Measurements from ENCODE around the gene PIGO. TPM values are rescaled to one million over a fixed set of nuclear protein-coding genes. Genes with fewer than 3 reads are reported as not detected.

The PIGO gene
- 10 to 100 TPM; 25.6 to 27.9 TPM for total RNA-seq

GRCh38 chr9:35096035-35096849 is at the start of gene PIGO:
PIGO (minus strand) TSS chr9:35096591; CDS start chr9:35095565, 1,026 bp downstream.
- H3K27me3 Mint-ChIP-seq (ENCODE audit: low read depth): no peaks in the 10 kb centered on the region
- peak within 1 kb of the TSS; percentile 80 for H3K27ac Mint-ChIP-seq
- peaks cover 55% of the 10 kb centered on the region for H3K4me1 Mint-ChIP-seq (ENCODE audit: low read depth)
- DNase-seq (peak; percentile 92 to 94), ATAC-seq (replicated peaks in 1 of 2) (peak; percentile 95 to 96)
- H3K36me3 Mint-ChIP-seq (ENCODE audit: insufficient read depth in 2 of 2): peaks cover 0 to 8% of the 10 kb centered on the region in 2 donors
- peak within 1 kb of the TSS; percentile 90 for H3K4me3 Mint-ChIP-seq
- H3K9me3 Mint-ChIP-seq: no peaks in the 10 kb centered on the region

- H3K36me3 Mint-ChIP-seq (ENCODE audit: insufficient read depth in 2 of 2): peaks cover 1 to 11% of the 10 kb centered on the region in 2 donors
- no peak overlapping the region for H3K27ac Mint-ChIP-seq
- no peak for DNase-seq
- no peaks in the 10 kb centered on the region for H3K4me1 Mint-ChIP-seq (ENCODE audit: low read depth)
- H3K4me3 Mint-ChIP-seq: no peak overlapping the region
- H3K9me3 Mint-ChIP-seq: peaks cover 2 to 4% of the 10 kb centered on the region in 2 donors
- H3K27me3 Mint-ChIP-seq (ENCODE audit: low read depth): no peaks in the 10 kb centered on the region
- ATAC-seq (replicated peaks in 1 of 2): no peak
Observed at GRCh38 chr9:35142037-35142436, 45.6 kb upstream of the PIGO start.

GRCh38 chr9:35140093-35140492 is 43.7 kb upstream of the PIGO start:
- H3K36me3 Mint-ChIP-seq (ENCODE audit: insufficient read depth in 2 of 2): peaks cover 1 to 11% of the 10 kb centered on the region in 2 donors
- no peak overlapping the region for H3K27ac Mint-ChIP-seq
- no peak overlapping the region for H3K4me3 Mint-ChIP-seq
- ATAC-seq (replicated peaks in 1 of 2) (no peak), DNase-seq (no peak)
- peaks cover 2 to 4% of the 10 kb centered on the region in 2 donors for H3K9me3 Mint-ChIP-seq
- H3K27me3 Mint-ChIP-seq (ENCODE audit: low read depth): no peaks in the 10 kb centered on the region
- no peaks in the 10 kb centered on the region for H3K4me1 Mint-ChIP-seq (ENCODE audit: low read depth)

GRCh38 chr9:35136866-35137265 is 40.5 kb upstream of the PIGO start:
- ATAC-seq (replicated peaks in 1 of 2): no peak
- H3K27me3 Mint-ChIP-seq (ENCODE audit: low read depth): peaks cover 5% of the 10 kb centered on the region
- H3K36me3 Mint-ChIP-seq (ENCODE audit: insufficient read depth in 2 of 2): peaks cover 0 to 4% of the 10 kb centered on the region in 2 donors
- peaks cover 0 to 2% of the 10 kb centered on the region in 2 donors for H3K9me3 Mint-ChIP-seq
- DNase-seq: no peak
- H3K4me3 Mint-ChIP-seq: no peak overlapping the region
- no peak overlapping the region for H3K27ac Mint-ChIP-seq
- H3K4me1 Mint-ChIP-seq (ENCODE audit: low read depth): no peaks in the 10 kb centered on the region

GRCh38 chr9:35135988-35136387 is 39.6 kb upstream of the PIGO start:
- Mint-ChIP-seq H3K4me1 (ENCODE audit: low read depth) (no peaks in the 10 kb centered on the region), H3K36me3 (ENCODE audit: insufficient read depth in 2 of 2) (peaks cover 0 to 3% of the 10 kb centered on the region in 2 donors), H3K27me3 (ENCODE audit: low read depth) (peaks cover 5% of the 10 kb centered on the region), H3K27ac (no peak overlapping the region), H3K4me3 (no peak overlapping the region), H3K9me3 (peaks cover 0 to 2% of the 10 kb centered on the region in 2 donors)
- ATAC-seq (replicated peaks in 1 of 2) (no peak), DNase-seq (no peak)

- no peak for DNase-seq
- Mint-ChIP-seq H3K9me3 (no peaks in the 10 kb centered on the region), H3K27me3 (ENCODE audit: low read depth) (peaks cover 5% of the 10 kb centered on the region), H3K4me1 (ENCODE audit: low read depth) (no peaks in the 10 kb centered on the region), H3K27ac (no peak overlapping the region), H3K4me3 (no peak overlapping the region), H3K36me3 (ENCODE audit: insufficient read depth in 2 of 2) (peaks cover 0 to 2% of the 10 kb centered on the region in 2 donors)
- no peak for ATAC-seq (replicated peaks in 1 of 2)
Observed at GRCh38 chr9:35134920-35135319, 38.5 kb upstream of the PIGO start.

GRCh38 chr9:35116898-35117551 is 20.6 kb upstream of the PIGO start:
- peak; percentile 71 to 77 for ATAC-seq (replicated peaks in 1 of 2)
- no peaks in the 10 kb centered on the region for H3K36me3 Mint-ChIP-seq (ENCODE audit: insufficient read depth in 2 of 2)

GRCh38 chr9:35116539-35116897 is 20.1 kb upstream of the PIGO start:
- H3K27ac Mint-ChIP-seq: no peak overlapping the region
- ATAC-seq (replicated peaks in 1 of 2): peak; percentile 6 to 12

More at GRCh38 chr9:35116898-35117551, 20.6 kb upstream of the PIGO start:
- Mint-ChIP-seq H3K4me1 (ENCODE audit: low read depth) (peaks cover 48% of the 10 kb centered on the region), H3K27ac (no peak overlapping the region), H3K4me3 (peak overlapping the region; percentile 80 to 97), H3K27me3 (ENCODE audit: low read depth) (peaks cover 7% of the 10 kb centered on the region), H3K9me3 (no peaks in the 10 kb centered on the region)
- DNase-seq: peak; percentile 86 to 91

GRCh38 chr9:35115680-35116538 is 19.5 kb upstream of the PIGO start, which contains the start of gene ATOSB:
ATOSB (minus strand) TSS chr9:35115862; CDS start chr9:35108274, 7,588 bp downstream.
- Mint-ChIP-seq H3K27me3 (ENCODE audit: low read depth) (peaks cover 4% of the 10 kb centered on the region), H3K4me1 (ENCODE audit: low read depth) (peaks cover 56% of the 10 kb centered on the region), H3K9me3 (no peaks in the 10 kb centered on the region), H3K27ac (peak within 1 kb of the TSS; percentile 33), H3K4me3 (peak within 1 kb of the TSS; percentile 80 to 97), H3K36me3 (ENCODE audit: insufficient read depth in 2 of 2) (no peaks in the 10 kb centered on the region)
- peak; percentile 95 to 96 for DNase-seq
- peak; percentile 71 to 73 for ATAC-seq (replicated peaks in 1 of 2)

More at GRCh38 chr9:35116539-35116897, 20.1 kb upstream of the PIGO start:
- Mint-ChIP-seq H3K27me3 (ENCODE audit: low read depth) (peaks cover 7% of the 10 kb centered on the region), H3K9me3 (no peaks in the 10 kb centered on the region), H3K4me3 (peak overlapping the region; percentile 80 to 97), H3K4me1 (ENCODE audit: low read depth) (peaks cover 53% of the 10 kb centered on the region), H3K36me3 (ENCODE audit: insufficient read depth in 2 of 2) (no peaks in the 10 kb centered on the region)
- no peak for DNase-seq

GRCh38 chr9:35114840-35115628 is 18.6 kb upstream of the PIGO start:
- Mint-ChIP-seq H3K27ac (peak overlapping the region; percentile 33), H3K36me3 (ENCODE audit: insufficient read depth in 2 of 2) (no peaks in the 10 kb centered on the region), H3K4me1 (ENCODE audit: low read depth) (peaks cover 65% of the 10 kb centered on the region), H3K4me3 (peak overlapping the region; percentile 80 to 97), H3K27me3 (ENCODE audit: low read depth) (no peaks in the 10 kb centered on the region), H3K9me3 (no peaks in the 10 kb centered on the region)
- DNase-seq (peak; percentile 50 to 59), ATAC-seq (replicated peaks in 1 of 2) (no peak)

GRCh38 chr9:35114113-35114839 is 17.9 kb upstream of the PIGO start:
- peak overlapping the region; percentile 80 to 97 for H3K4me3 Mint-ChIP-seq
- H3K9me3 Mint-ChIP-seq: no peaks in the 10 kb centered on the region
- H3K36me3 Mint-ChIP-seq (ENCODE audit: insufficient read depth in 2 of 2): no peaks in the 10 kb centered on the region
- peaks cover 67% of the 10 kb centered on the region for H3K4me1 Mint-ChIP-seq (ENCODE audit: low read depth)
- H3K27ac Mint-ChIP-seq: peak overlapping the region; percentile 88
- ATAC-seq (replicated peaks in 1 of 2) (peak; percentile 2 to 12), DNase-seq (peak; percentile 71 to 72)
- H3K27me3 Mint-ChIP-seq (ENCODE audit: low read depth): no peaks in the 10 kb centered on the region
